HEK293 (cell line): ENCODE measurements around the gene RNF7.

Source experiments
- CTCF ChIA-PET: fragments of 350-600 bp; formaldehyde crosslinking; extraction: SDS; loops from one replicate; lab custom pipeline; 2021; ENCODE audit warnings: antibody characterized with exemption; lab: Yijun Ruan, JAX
- POLR2A ChIA-PET: fragments of 300-600 bp; formaldehyde crosslinking; extraction: SDS; loops from one replicate; lab custom pipeline; 2020; ENCODE audit warnings: antibody characterized with exemption, inconsistent platforms; lab: Yijun Ruan, JAX
- H3K27ac ChIP-seq: fragments of 200-500 bp; sonication (Bioruptor generic); 2 replicates; pipeline ENCODE4 v1.5.1; 2014; ENCODE audit warnings: low read depth, low read length, control low read depth, inconsistent platforms; ENCODE audit errors: extremely low read depth
- H3K36me3 ChIP-seq, 2 experiments: fragments of 200-500 bp in 1 of 2; sonication (Bioruptor generic) in 1 of 2; 1 replicate in 1 of 2; 2 replicates in 1 of 2; pipeline ENCODE4 v1.5.1; 2014 to 2017; ENCODE audit warnings: inconsistent platforms in 2 of 2, low read length in 2 of 2; ENCODE audit not compliant: control insufficient read depth in 2 of 2, insufficient read depth in 1 of 2
- H3K4me1 ChIP-seq: fragments of 200-500 bp; sonication (Bioruptor generic); 2 replicates; pipeline ENCODE4 v1.5.1; 2014; ENCODE audit warnings: mild to moderate bottlenecking, low read length, inconsistent platforms; ENCODE audit not compliant: control insufficient read depth, insufficient read depth
- H3K4me3 ChIP-seq: 2 replicates; pipeline ENCODE4 v1.5.1; 2011; ENCODE audit warnings: low read depth, mild to moderate bottlenecking, control low read depth, low read length, moderate library complexity
- H3K9me3 ChIP-seq: fragments of 200-500 bp; sonication (Bioruptor generic); 2 replicates; pipeline ENCODE4 v1.5.1; 2014; ENCODE audit warnings: low read depth, low read length, inconsistent platforms; ENCODE audit not compliant: control insufficient read depth, insufficient read depth
- AEBP2 ChIP-seq: fragments of 450-650 bp; formaldehyde crosslinking; IDR thresholded peaks from 2 replicates; pipeline ENCODE4 v1.5.1; 2016; ENCODE audit warnings: missing biosample characterization, missing genetic modification characterization, borderline replicate concordance
- EGR2 ChIP-seq: fragments of 450-650 bp; formaldehyde crosslinking; IDR thresholded peaks from 2 replicates; pipeline ENCODE4 v1.5.1; 2016; ENCODE audit warnings: low read depth, missing biosample characterization, missing genetic modification characterization
- IKZF3 ChIP-seq: fragments of 450-650 bp; IDR thresholded peaks from 2 replicates; pipeline ENCODE4 v1.5.0; 2018; ENCODE audit warnings: missing biosample characterization, mild to moderate bottlenecking, missing genetic modification characterization, moderate library complexity
- KLF8 ChIP-seq: fragments of 450-650 bp; formaldehyde crosslinking; IDR thresholded peaks from 2 replicates; pipeline ENCODE4 v1.5.1; 2016; ENCODE audit warnings: missing biosample characterization, missing genetic modification characterization
- OSR2 ChIP-seq: fragments of 450-650 bp; formaldehyde crosslinking; IDR thresholded peaks from 2 replicates; pipeline ENCODE4 v1.5.1; 2016; ENCODE audit warnings: missing biosample characterization, missing genetic modification characterization
- REPIN1 ChIP-seq: fragments of 450-650 bp; formaldehyde crosslinking; IDR thresholded peaks from 2 replicates; pipeline ENCODE4 v1.5.1; 2017; ENCODE audit warnings: missing biosample characterization, missing genetic modification characterization, low read depth
- ZBTB44 ChIP-seq: fragments of 450-650 bp; IDR thresholded peaks from 2 replicates; pipeline ENCODE4 v1.5.1; 2018; ENCODE audit warnings: missing biosample characterization, mild to moderate bottlenecking, missing genetic modification characterization
- ZEB2 ChIP-seq: fragments of 450-650 bp; formaldehyde crosslinking; IDR thresholded peaks from 2 replicates; pipeline ENCODE4 v1.5.1; 2016; ENCODE audit warnings: missing biosample characterization, missing genetic modification characterization
- ZFP69B ChIP-seq: fragments of 450-650 bp; formaldehyde crosslinking; IDR thresholded peaks from 2 replicates; pipeline ENCODE4 v1.5.1; 2016; ENCODE audit warnings: missing biosample characterization, missing genetic modification characterization
- ZNF133 ChIP-seq: fragments of 450-650 bp; formaldehyde crosslinking; IDR thresholded peaks from 2 replicates; pipeline ENCODE4 v1.5.1; 2016; ENCODE audit warnings: missing biosample characterization, missing genetic modification characterization
- ZNF138 ChIP-seq: fragments of 450-650 bp; formaldehyde crosslinking; IDR thresholded peaks from 2 replicates; pipeline ENCODE4 v1.5.1; 2016; ENCODE audit warnings: missing biosample characterization, missing genetic modification characterization, borderline replicate concordance
- ZNF140 ChIP-seq: fragments of 450-650 bp; formaldehyde crosslinking; IDR thresholded peaks from 2 replicates; pipeline ENCODE4 v1.5.1; 2016; ENCODE audit warnings: missing biosample characterization, missing genetic modification characterization
- ZNF146 ChIP-seq: fragments of 450-650 bp; formaldehyde crosslinking; IDR thresholded peaks from 2 replicates; pipeline ENCODE4 v1.5.1; 2016; ENCODE audit warnings: missing biosample characterization, missing genetic modification characterization
- ZNF274 ChIP-seq, 2 experiments: fragments of 200-500 bp in 1 of 2; fragments of 450-650 bp in 1 of 2; sonication (Bioruptor generic) in 1 of 2; formaldehyde crosslinking in 1 of 2; IDR thresholded peaks; 2 replicates each; pipeline versions ENCODE4 v1.5.1 to v1.6.1; 2014 to 2016; ENCODE audit warnings: borderline replicate concordance in 1 of 2, inconsistent platforms in 1 of 2, low read length in 1 of 2, missing biosample characterization in 1 of 2, missing genetic modification characterization in 1 of 2
- ZNF362 ChIP-seq: fragments of 450-650 bp; formaldehyde crosslinking; IDR thresholded peaks from 2 replicates; pipeline ENCODE4 v1.5.1; 2016; ENCODE audit warnings: missing biosample characterization, missing genetic modification characterization
- ZNF391 ChIP-seq: fragments of 450-650 bp; formaldehyde crosslinking; IDR thresholded peaks from 2 replicates; pipeline ENCODE4 v1.5.1; 2016; ENCODE audit warnings: low read depth, missing biosample characterization, missing genetic modification characterization, borderline replicate concordance
- ZNF398 ChIP-seq: fragments of 450-650 bp; formaldehyde crosslinking; IDR thresholded peaks from 2 replicates; pipeline ENCODE4 v1.5.1; 2017; ENCODE audit warnings: missing biosample characterization, missing genetic modification characterization
- ZNF416 ChIP-seq: fragments of 450-650 bp; formaldehyde crosslinking; IDR thresholded peaks from 2 replicates; pipeline ENCODE4 v1.5.1; 2016; ENCODE audit warnings: missing biosample characterization, missing genetic modification characterization
- ZNF555 ChIP-seq: fragments of 450-650 bp; formaldehyde crosslinking; conservative IDR thresholded peaks from 2 replicates; pipeline ENCODE4 v1.5.1; 2017; ENCODE audit warnings: missing biosample characterization, mild to moderate bottlenecking, missing genetic modification characterization, inconsistent platforms
- ZNF558 ChIP-seq: fragments of 450-650 bp; formaldehyde crosslinking; IDR thresholded peaks from 2 replicates; pipeline ENCODE4 v1.5.1; 2016; ENCODE audit warnings: missing biosample characterization, missing genetic modification characterization
- ZNF654 ChIP-seq: fragments of 450-650 bp; formaldehyde crosslinking; IDR thresholded peaks from 2 replicates; pipeline ENCODE4 v1.5.1; 2016; ENCODE audit warnings: low read depth, missing biosample characterization, missing genetic modification characterization
- ZNF837 ChIP-seq: fragments of 450-650 bp; formaldehyde crosslinking; IDR thresholded peaks from 2 replicates; pipeline ENCODE4 v1.5.1; 2016; ENCODE audit warnings: missing biosample characterization, missing genetic modification characterization

Gene RNF7

GRCh38 chr3:141777957-141778813 lies 40.1 kb downstream of the RNF7 start:
- Histone ChIP-seq H3K27ac (no peak overlapping the region), H3K9me3 (no peaks in the 10 kb centered on the region), H3K4me3 (no peak overlapping the region), H3K4me1 (no peaks in the 10 kb centered on the region), H3K36me3 (no peaks in the 10 kb centered on the region)
- no peak for TF ChIP-seq ZFP69B (tag by site-specific recombination)
- TF ChIP-seq ZNF138 (tag by site-specific recombination): no peak
- no peak for TF ChIP-seq AEBP2 (tag by site-specific recombination)
- TF ChIP-seq KLF8 (tag by site-specific recombination): no peak
- no peak for TF ChIP-seq IKZF3 (tag by site-specific recombination)
- no peak for TF ChIP-seq ZNF416 (tag by site-specific recombination)
- TF ChIP-seq ZEB2: no peak
- TF ChIP-seq ZNF274 (IDR thresholded peaks at IDR 0.05; ENCODE audit: low read length): no peak
- no peak for TF ChIP-seq ZNF274 (tag by site-specific recombination; IDR thresholded peaks at IDR 0.05; ENCODE audit: borderline replicate concordance)
- TF ChIP-seq ZNF398 (tag by site-specific recombination): no peak
- TF ChIP-seq ZNF654: no peak
- no peak for TF ChIP-seq REPIN1
- CTCF ChIA-PET: interaction anchor here (0.6 kb wide), 1 partner anchor 51 kb away, joined by 3 read pairs; no protein-coding TSS in a partner anchor
- POLR2A ChIA-PET: interaction anchor here (0.6 kb wide), 1 partner anchor 12 kb away, joined by 5 read pairs; no protein-coding TSS in a partner anchor

- Histone ChIP-seq H3K36me3 (no peaks in the 10 kb centered on the region), H3K4me1 (no peaks in the 10 kb centered on the region), H3K9me3 (no peaks in the 10 kb centered on the region), H3K4me3 (no peak overlapping the region), H3K27ac (no peak overlapping the region)
- TF ChIP-seq ZNF133 (tag by site-specific recombination) (no peak), ZNF362 (no peak), ZNF140 (tag by site-specific recombination) (peak; percentile 8; the same call in 1 of the 2 replicates), ZNF146 (tag by site-specific recombination) (peak; percentile 77)
- POLR2A ChIA-PET: no interaction called here
- CTCF ChIA-PET: no interaction called here
These were observed 41.6 kb downstream of the RNF7 start for GRCh38 chr3:141779667-141780066.

- POLR2A ChIA-PET: no interaction called here
- Histone ChIP-seq H3K27ac (no peak overlapping the region), H3K4me3 (no peak overlapping the region), H3K4me1 (no peaks in the 10 kb centered on the region), H3K36me3 (no peaks in the 10 kb centered on the region), H3K9me3 (no peaks in the 10 kb centered on the region)
- CTCF ChIA-PET: interaction anchor here (0.6 to 1.7 kb wide), 4 partner anchors 30 to 201 kb away, joined by 3 to 6 read pairs (median 4); no protein-coding TSS in a partner anchor
- 0 out of 2 replicates have a peak, but pooled peaks have one; percentile 29 for TF ChIP-seq EGR2 (tag by site-specific recombination)
- TF ChIP-seq ZNF416 (tag by site-specific recombination): no peak
- TF ChIP-seq ZNF555: no peak
- no peak for TF ChIP-seq ZBTB44 (tag by site-specific recombination)
- no peak for TF ChIP-seq ZNF391 (tag by site-specific recombination)
- TF ChIP-seq OSR2 (tag by site-specific recombination): 0 out of 2 replicates have a peak, but pooled peaks have one; percentile 17
- no peak for TF ChIP-seq ZNF837 (tag by site-specific recombination)
- TF ChIP-seq ZNF558 (tag by site-specific recombination): no peak
These were observed 44.4 kb downstream of the RNF7 start for GRCh38 chr3:141782386-141782932.
